Lower lobe of right lung (tissue), 1 donor: ENCODE measurements around the gene SNCB. TPM values are rescaled to one million over a fixed set of nuclear protein-coding genes. Genes with fewer than 3 reads are reported as not detected.

ENCODE experiments used
- microRNA-seq: library from miRNA; unstranded; fragments of <30 nt; microRNA quantifications from one replicate; pipeline ENCODE4 v1.2.0, GENCODE V29; 2020; ENCODE audit warnings: borderline number of aligned reads
- total RNA-seq: library from RNA; stranded (reverse); fragmentation: NEBNext Ultra II Directional; extraction: Animal tissue kit (Norgen Biotek cat#: 25700); gene quantifications from one replicate; pipeline ENCODE4 v1.2.1, GENCODE V29; 2021
- donor health status: DM: no; HTN: yes; CAD: no; lungs with severe emphysema.

Gene SNCB
- total RNA-seq, 1 donor from 2014 or later = not detected

Small RNA genes within 50 kb of the gene (microRNA-seq; reads per million reads assigned to microRNA genes)
- not detected for gene MIR4281

Other genes starting within 250 kb of the SNCB start
- gene NOP16, start 241.9 kb downstream of the SNCB start, total RNA-seq = 11.8 TPM
- 102 TPM for gene HIGD2A, start 241.8 kb downstream of the SNCB start, total RNA-seq
- gene CLTB, start 214.0 kb downstream of the SNCB start, total RNA-seq = 75.8 TPM
- gene FAF2, start 182.1 kb downstream of the SNCB start, total RNA-seq = 31.8 TPM
- gene RNF44, start 93.1 kb downstream of the SNCB start, total RNA-seq = 55.1 TPM
- 0.62 TPM for gene CDHR2, start 81.2 kb downstream of the SNCB start, total RNA-seq
- 1.4 TPM for gene GPRIN1, start 20.4 kb downstream of the SNCB start, total RNA-seq
- not detected for gene EIF4E1B, start 141 bp upstream of the SNCB start, total RNA-seq
- 32.3 TPM for gene TSPAN17, start 16.9 kb upstream of the SNCB start, total RNA-seq
- 0.21 TPM for gene UNC5A, start 180.0 kb upstream of the SNCB start, total RNA-seq